Natural killer cell treated with Interleukin-12 subunit alpha and Interleukin-12 subunit beta and Interleukin-15 and Interleukin-18, amount 100 ng/mL, for 72 hours (primary cell): ENCODE data around the gene MPIG6B. TPM values are rescaled to one million over a fixed set of nuclear protein-coding genes. Genes with fewer than 3 reads are reported as not detected.

Experiments used
- ATAC-seq, 2 donors: fragments of 150-1000 bp; cut with Tn5 transposase in 1 of 2; sonication (Bioruptor Pico), chemical (Tn5 transposase) in 1 of 2; 2 replicates each; pipeline ENCODE4 v1.10.0; 2021
- DNase-seq: peaks from one replicate; pipeline ENCODE4 v3.0.0; 2022; ENCODE audit warnings: low spot score
- H3K27ac Mint-ChIP-seq, 2 donors: 1 replicate in 1 of 2; 2 replicates in 1 of 2; pipeline ENCODE4 v1.8.0; 2022; ENCODE audit warnings: mixed read lengths in 2 of 2, mild to moderate bottlenecking in 1 of 2, moderate library complexity in 1 of 2
- H3K27me3 Mint-ChIP-seq, 2 donors: 1 replicate in 1 of 2; 2 replicates in 1 of 2; pipeline ENCODE4 v1.8.0; 2022; ENCODE audit warnings: mixed read lengths in 2 of 2
- H3K36me3 Mint-ChIP-seq: one replicate; pipeline ENCODE4 v1.8.0; 2022; ENCODE audit warnings: mixed read lengths
- H3K4me1 Mint-ChIP-seq, 2 donors: 1 replicate in 1 of 2; 2 replicates in 1 of 2; pipeline ENCODE4 v1.8.0; 2022; ENCODE audit warnings: low read depth in 2 of 2, mixed read lengths in 2 of 2, mild to moderate bottlenecking in 1 of 2
- H3K4me3 Mint-ChIP-seq: one replicate; pipeline ENCODE4 v1.8.0; 2022; ENCODE audit warnings: mixed read lengths
- H3K9me3 Mint-ChIP-seq: 2 replicates; pipeline ENCODE4 v1.8.0; 2022; ENCODE audit warnings: mixed read lengths
- total RNA-seq, 2 donors: library from RNA; stranded (reverse); gene quantifications; one replicate each; pipeline ENCODE4 v1.2.3, GENCODE V29; 2022

Gene MPIG6B
- total RNA-seq, 2 donors from 2014 or later: 0.21 TPM; not detected in 1

GRCh38 chr6:31732029-31732428 lies 8.9 kb downstream of the MPIG6B start:
- no peaks in the 10 kb centered on the region for H3K9me3 Mint-ChIP-seq
- H3K4me1 Mint-ChIP-seq: peaks cover 57 to 64% of the 10 kb centered on the region in 2 donors
- DNase-seq: no peak
- H3K4me3 Mint-ChIP-seq: peak overlapping the region; percentile 93
- H3K36me3 Mint-ChIP-seq: peaks cover 27% of the 10 kb centered on the region
- H3K27me3 Mint-ChIP-seq: no peaks in the 10 kb centered on the region
- no peak for ATAC-seq
- H3K27ac Mint-ChIP-seq: peak overlapping the region; percentile 51 to 68

GRCh38 chr6:31733734-31734133 lies 10.6 kb downstream of the MPIG6B start:
- Mint-ChIP-seq H3K27ac (peak overlapping the region; percentile 92), H3K4me1 (peaks cover 62 to 71% of the 10 kb centered on the region in 2 donors), H3K9me3 (no peaks in the 10 kb centered on the region), H3K4me3 (peak overlapping the region; percentile 96), H3K27me3 (no peaks in the 10 kb centered on the region), H3K36me3 (peaks cover 27% of the 10 kb centered on the region)
- ATAC-seq (no peak), DNase-seq (no peak)

- peak overlapping the region; percentile 92 for H3K27ac Mint-ChIP-seq
- peak overlapping the region; percentile 96 for H3K4me3 Mint-ChIP-seq
- no peak for DNase-seq
- ATAC-seq: no peak
- no peaks in the 10 kb centered on the region for H3K27me3 Mint-ChIP-seq
- no peaks in the 10 kb centered on the region for H3K9me3 Mint-ChIP-seq
- H3K4me1 Mint-ChIP-seq: peaks cover 62 to 71% of the 10 kb centered on the region in 2 donors
- peaks cover 27% of the 10 kb centered on the region for H3K36me3 Mint-ChIP-seq
These were observed 11.2 kb downstream of the MPIG6B start for GRCh38 chr6:31734247-31734820.

- Mint-ChIP-seq H3K4me1 (peaks cover 66 to 74% of the 10 kb centered on the region in 2 donors), H3K36me3 (peaks cover 27% of the 10 kb centered on the region), H3K9me3 (no peaks in the 10 kb centered on the region), H3K27ac (peak overlapping the region; percentile 92), H3K4me3 (peak overlapping the region; percentile 96), H3K27me3 (no peaks in the 10 kb centered on the region)
- ATAC-seq: peak; percentile 76 to 79
- DNase-seq: peak; percentile 91
These were observed 11.7 kb downstream of the MPIG6B start for GRCh38 chr6:31734821-31735406.

GRCh38 chr6:31736021-31736767 lies 13.0 kb downstream of the MPIG6B start, which contains the start of gene CLIC1:
Gene CLIC1 (minus strand): TSS chr6:31736530. CDS start chr6:31736300, 230 bp downstream.
- peak within 1 kb of the TSS; percentile 92 for H3K27ac Mint-ChIP-seq
- peak; percentile 89 for DNase-seq
- peaks cover 25% of the 10 kb centered on the region for H3K36me3 Mint-ChIP-seq
- peak within 1 kb of the TSS; percentile 96 for H3K4me3 Mint-ChIP-seq
- H3K27me3 Mint-ChIP-seq: no peaks in the 10 kb centered on the region
- peak; percentile 65 to 71 for ATAC-seq
- no peaks in the 10 kb centered on the region for H3K9me3 Mint-ChIP-seq
- peaks cover 63 to 73% of the 10 kb centered on the region in 2 donors for H3K4me1 Mint-ChIP-seq

GRCh38 chr6:31736768-31737314 lies 13.7 kb downstream of the MPIG6B start:
- H3K4me1 Mint-ChIP-seq: peaks cover 61 to 76% of the 10 kb centered on the region in 2 donors
- H3K27me3 Mint-ChIP-seq: no peaks in the 10 kb centered on the region
- ATAC-seq (no peak), DNase-seq (no peak)
- H3K9me3 Mint-ChIP-seq: no peaks in the 10 kb centered on the region
- peak overlapping the region; percentile 96 for H3K4me3 Mint-ChIP-seq
- peak overlapping the region; percentile 92 for H3K27ac Mint-ChIP-seq
- peaks cover 19% of the 10 kb centered on the region for H3K36me3 Mint-ChIP-seq

GRCh38 chr6:31737315-31737990 lies 14.3 kb downstream of the MPIG6B start:
- Mint-ChIP-seq H3K27me3 (no peaks in the 10 kb centered on the region), H3K9me3 (no peaks in the 10 kb centered on the region)
- no peak for ATAC-seq

GRCh38 chr6:31737991-31738979 lies 15.1 kb downstream of the MPIG6B start:
- no peaks in the 10 kb centered on the region for H3K27me3 Mint-ChIP-seq
- H3K36me3 Mint-ChIP-seq: peaks cover 15% of the 10 kb centered on the region
- ATAC-seq (peak; percentile 22 to 44), DNase-seq (peak; percentile 86)
- H3K9me3 Mint-ChIP-seq: no peaks in the 10 kb centered on the region
- H3K27ac Mint-ChIP-seq: peak overlapping the region; percentile 92
- H3K4me3 Mint-ChIP-seq: peak overlapping the region; percentile 96
- H3K4me1 Mint-ChIP-seq: peaks cover 53 to 73% of the 10 kb centered on the region in 2 donors

More at GRCh38 chr6:31737315-31737990, 14.3 kb downstream of the MPIG6B start:
- peaks cover 56 to 77% of the 10 kb centered on the region in 2 donors for H3K4me1 Mint-ChIP-seq
- DNase-seq: no peak
- H3K27ac Mint-ChIP-seq: peak overlapping the region; percentile 92
- peaks cover 19% of the 10 kb centered on the region for H3K36me3 Mint-ChIP-seq
- H3K4me3 Mint-ChIP-seq: peak overlapping the region; percentile 96

- ATAC-seq: peak; percentile 91 to 93
- peaks cover 42 to 60% of the 10 kb centered on the region in 2 donors for H3K4me1 Mint-ChIP-seq
These were observed 16.6 kb downstream of the MPIG6B start, which contains the start of gene MSH5 for GRCh38 chr6:31739639-31740396. Gene MSH5 (plus strand): TSS chr6:31740005. CDS start chr6:31740467, 462 bp downstream.

GRCh38 chr6:31740397-31741223 lies 17.4 kb downstream of the MPIG6B start:
- Mint-ChIP-seq H3K36me3 (peaks cover 6% of the 10 kb centered on the region), H3K27me3 (no peaks in the 10 kb centered on the region), H3K9me3 (no peaks in the 10 kb centered on the region), H3K27ac (peak overlapping the region; percentile 92), H3K4me3 (peak overlapping the region; percentile 96), H3K4me1 (peaks cover 42 to 57% of the 10 kb centered on the region in 2 donors)
- peak in 1 of 2 donors; percentile 0 for ATAC-seq
- DNase-seq: no peak

More at GRCh38 chr6:31739639-31740396, 16.6 kb downstream of the MPIG6B start, which contains the start of gene MSH5:
- H3K9me3 Mint-ChIP-seq: no peaks in the 10 kb centered on the region
- H3K27me3 Mint-ChIP-seq: no peaks in the 10 kb centered on the region
- peak within 1 kb of the TSS; percentile 92 for H3K27ac Mint-ChIP-seq
- peaks cover 11% of the 10 kb centered on the region for H3K36me3 Mint-ChIP-seq
- peak within 1 kb of the TSS; percentile 96 for H3K4me3 Mint-ChIP-seq
- peak; percentile 97 for DNase-seq

GRCh38 chr6:31741815-31742214 lies 18.6 kb downstream of the MPIG6B start:
- H3K36me3 Mint-ChIP-seq: no peaks in the 10 kb centered on the region
- no peaks in the 10 kb centered on the region for H3K27me3 Mint-ChIP-seq
- no peak for ATAC-seq
- peaks cover 38 to 47% of the 10 kb centered on the region in 2 donors for H3K4me1 Mint-ChIP-seq
- no peaks in the 10 kb centered on the region for H3K9me3 Mint-ChIP-seq
- peak overlapping the region; percentile 96 for H3K4me3 Mint-ChIP-seq
- no peak for DNase-seq
- peak overlapping the region in 1 of 2 donors; percentile 32 for H3K27ac Mint-ChIP-seq
